Testis (tissue), 3 donors: ENCODE results near the gene KLF11. TPM values are rescaled to one million over a fixed set of nuclear protein-coding genes. Genes with fewer than 3 reads are reported as not detected.
"Not testable (repeated sequence)": the region's sequence is repeated elsewhere in the genome, so short reads cannot be mapped to it uniquely, and the experiment has no call there.

Source experiments
- DNase-seq: peaks from one replicate; pipeline ENCODE4 v3.0.0-alpha.2; 2019
- H3K27ac ChIP-seq, 2 donors: fragments of 200-600 bp; sonication (generic); one replicate each; pipeline ENCODE4 v1.5.1; 2019
- H3K27me3 ChIP-seq: fragments of 200-600 bp; sonication (generic); one replicate; pipeline ENCODE4 v1.5.1; 2019
- H3K36me3 ChIP-seq: fragments of 200-600 bp; sonication (generic); one replicate; pipeline ENCODE4 v1.5.1; 2017; ENCODE audit warnings: low read depth; ENCODE audit errors: missing control alignments
- H3K4me1 ChIP-seq: fragments of 200-600 bp; sonication (generic); one replicate; pipeline ENCODE4 v1.5.1; 2019
- H3K4me3 ChIP-seq, 2 donors: fragments of 200-600 bp; sonication (generic); one replicate each; pipeline ENCODE4 v1.5.1; 2017 to 2019
- H3K9me3 ChIP-seq: fragments of 200-600 bp; sonication (generic); one replicate; pipeline ENCODE4 v1.5.1; 2017
- POLR2A ChIP-seq: fragments of 450-650 bp; IDR thresholded peaks from one replicate; pipeline ENCODE4 v1.6.1; 2017; ENCODE audit warnings: antibody characterized with exemption, mild to moderate bottlenecking, moderate library complexity
- WGBS, 2 donors: methylation state at CpG; one replicate each; pipeline ENCODE4 v1.1.5; 2018; 5-methylcytosine and 5-hydroxymethylcytosine counted together
- intact Hi-C: fragments of 100-400 bp; cut with DNase I; formaldehyde crosslinking; loops from one replicate; pipeline ENCODE4 v1.15.1; 2023; ENCODE audit warnings: low total_unique reads
- polyA plus RNA-seq: library from polyadenylated mRNA; stranded (reverse); fragments of 350-450 nt; fragmentation: Illumina TruSeq; extraction: RNeasy Lipid Tissue Mini Kit (QIAGEN cat#74804); gene quantifications from one replicate; pipeline ENCODE4 v1.2.3, GENCODE V29; 2014; ENCODE audit warnings: low read depth, low replicate concordance; ENCODE audit not compliant: insufficient read depth
- total RNA-seq, 2 donors: library from RNA; depleted of rRNA; stranded (reverse); fragments of >200 nt; gene quantifications; one replicate each; pipeline ENCODE4 v1.2.3, GENCODE V29; 2016
- TF ChIP-seq, protein P1 (sequence below), 3 experiments: fragments of 450-650 bp in 2 of 3; fragments of 200-600 bp in 1 of 3; sonication (generic) in 1 of 3; IDR thresholded peaks; one replicate each; pipeline ENCODE4 v1.5.1; 2016 to 2019; ENCODE audit warnings: antibody characterized with exemption in 3 of 3, mild to moderate bottlenecking in 2 of 3, moderate library complexity in 1 of 3

KLF11 gene
- total and polyA plus RNA-seq, 3 donors from 2014 or later = 55.0 to 72.2 (median 55.3) TPM

DNA sequence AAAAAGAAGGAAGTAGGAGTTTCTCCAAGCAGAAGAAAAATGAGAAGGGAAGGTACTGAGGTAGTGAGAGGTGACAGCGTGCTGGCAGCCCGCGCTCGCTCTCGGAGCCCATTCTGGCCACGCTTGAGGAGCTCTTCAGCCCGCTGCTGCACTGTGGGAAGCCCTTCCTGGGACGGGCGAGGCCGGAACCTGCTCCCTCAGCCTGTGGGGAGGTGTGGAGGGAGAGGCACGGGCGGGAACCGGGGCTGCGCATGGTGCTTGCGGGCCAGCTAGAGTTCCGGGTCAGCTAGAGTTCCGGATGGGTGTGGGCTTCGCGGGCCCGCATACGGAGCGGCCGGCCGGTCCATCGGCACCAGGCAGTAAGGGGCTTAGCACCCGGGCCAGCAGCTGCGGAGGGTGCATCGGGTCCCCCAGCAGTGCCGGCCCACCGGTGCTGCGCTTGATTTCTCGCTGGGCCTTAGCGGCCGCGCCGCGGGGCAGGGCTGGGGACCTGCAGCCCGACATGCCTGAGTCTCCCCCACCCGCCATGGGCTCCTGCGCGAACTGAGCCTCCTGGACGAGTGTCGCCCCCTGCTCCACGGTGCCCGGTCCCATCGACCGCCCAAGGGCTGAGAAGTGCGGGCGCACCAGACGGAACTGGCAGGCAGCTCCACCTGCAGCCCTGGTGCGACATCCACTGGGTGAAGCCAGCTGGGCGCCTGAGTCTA lies 48.0 kb downstream of the KLF11 start:
- Histone ChIP-seq H3K27me3 (no peaks in the 10 kb centered on the region), H3K27ac (no peak overlapping the region), H3K9me3 (no peaks in the 10 kb centered on the region), H3K36me3 (no peaks in the 10 kb centered on the region), H3K4me3 (peak overlapping the region; percentile 24 to 45), H3K4me1 (no peaks in the 10 kb centered on the region)
- intact Hi-C loops = no loop called here
- TF ChIP-seq, protein P1, sequence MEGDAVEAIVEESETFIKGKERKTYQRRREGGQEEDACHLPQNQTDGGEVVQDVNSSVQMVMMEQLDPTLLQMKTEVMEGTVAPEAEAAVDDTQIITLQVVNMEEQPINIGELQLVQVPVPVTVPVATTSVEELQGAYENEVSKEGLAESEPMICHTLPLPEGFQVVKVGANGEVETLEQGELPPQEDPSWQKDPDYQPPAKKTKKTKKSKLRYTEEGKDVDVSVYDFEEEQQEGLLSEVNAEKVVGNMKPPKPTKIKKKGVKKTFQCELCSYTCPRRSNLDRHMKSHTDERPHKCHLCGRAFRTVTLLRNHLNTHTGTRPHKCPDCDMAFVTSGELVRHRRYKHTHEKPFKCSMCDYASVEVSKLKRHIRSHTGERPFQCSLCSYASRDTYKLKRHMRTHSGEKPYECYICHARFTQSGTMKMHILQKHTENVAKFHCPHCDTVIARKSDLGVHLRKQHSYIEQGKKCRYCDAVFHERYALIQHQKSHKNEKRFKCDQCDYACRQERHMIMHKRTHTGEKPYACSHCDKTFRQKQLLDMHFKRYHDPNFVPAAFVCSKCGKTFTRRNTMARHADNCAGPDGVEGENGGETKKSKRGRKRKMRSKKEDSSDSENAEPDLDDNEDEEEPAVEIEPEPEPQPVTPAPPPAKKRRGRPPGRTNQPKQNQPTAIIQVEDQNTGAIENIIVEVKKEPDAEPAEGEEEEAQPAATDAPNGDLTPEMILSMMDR (IDR thresholded peaks at IDR 0.05) = no peak
- TF ChIP-seq POLR2A = no peak
- WGBS, 2 donors = 18 to 36% methylated on average over 7 to 52 of the region's 52 CpGs
- DNase-seq = peak; percentile 57

- H3K4me3 ChIP-seq = peak overlapping the region in 1 of 2 donors; percentile 45
- peak; percentile 36 for DNase-seq
- H3K9me3 ChIP-seq, H3K27ac ChIP-seq, intact Hi-C loops, H3K36me3 ChIP-seq, H3K4me1 ChIP-seq, H3K27me3 ChIP-seq: not testable (repeated sequence)
- WGBS, 2 donors = 33 to 85% methylated on average over 2 of the region's 2 CpGs
These were observed 48.5 kb downstream of the KLF11 start for GRCh38 chr2:10091889-10092244.

- TF ChIP-seq, protein P1 (IDR thresholded peaks at IDR 0.05) = no peak
- TF ChIP-seq POLR2A = no peak
- Histone ChIP-seq H3K27ac (no peak overlapping the region), H3K4me1 (no peaks in the 10 kb centered on the region), H3K9me3 (no peaks in the 10 kb centered on the region), H3K4me3 (no peak overlapping the region), H3K36me3 (no peaks in the 10 kb centered on the region), H3K27me3 (no peaks in the 10 kb centered on the region)
- WGBS, 2 donors = 69 to 73% methylated on average over 13 of the region's 13 CpGs
- intact Hi-C loops = no loop called here
- peak; percentile 43 for DNase-seq
These were observed 51.0 kb downstream of the KLF11 start for GRCh38 chr2:10094271-10094814.

DNA sequence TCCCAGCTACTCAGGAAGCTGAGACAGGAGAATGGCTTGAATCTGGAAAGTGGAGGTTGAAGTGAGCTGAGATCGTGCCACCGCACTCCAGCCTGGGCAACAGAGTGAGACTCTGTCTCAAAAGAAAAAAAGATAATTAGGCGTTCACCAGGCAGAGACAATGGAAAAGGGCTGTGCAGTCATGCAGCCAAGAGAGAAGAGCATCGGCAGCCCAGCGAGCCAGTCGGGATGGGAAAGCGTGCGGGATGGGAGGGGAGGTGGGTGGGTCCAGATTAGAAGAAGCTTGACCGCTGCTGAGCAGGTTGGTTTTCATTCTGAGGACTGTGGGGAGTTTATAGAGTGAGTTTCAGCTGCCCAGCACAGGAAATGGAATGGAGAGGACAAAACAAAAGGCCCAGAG lies 51.8 kb downstream of the KLF11 start:
- no peaks in the 10 kb centered on the region for H3K27me3 ChIP-seq
- no peak overlapping the region for H3K27ac ChIP-seq
- TF ChIP-seq, protein P1 (IDR thresholded peaks at IDR 0.05) = no peak
- TF ChIP-seq POLR2A = no peak
- H3K4me3 ChIP-seq = no peak overlapping the region
- H3K36me3 ChIP-seq = no peaks in the 10 kb centered on the region
- H3K9me3 ChIP-seq = no peaks in the 10 kb centered on the region
- no peaks in the 10 kb centered on the region for H3K4me1 ChIP-seq
- no peak for DNase-seq
- 58 to 62% methylated on average over 9 of the region's 9 CpGs for WGBS, 2 donors
- intact Hi-C loops = no loop called here

DNA sequence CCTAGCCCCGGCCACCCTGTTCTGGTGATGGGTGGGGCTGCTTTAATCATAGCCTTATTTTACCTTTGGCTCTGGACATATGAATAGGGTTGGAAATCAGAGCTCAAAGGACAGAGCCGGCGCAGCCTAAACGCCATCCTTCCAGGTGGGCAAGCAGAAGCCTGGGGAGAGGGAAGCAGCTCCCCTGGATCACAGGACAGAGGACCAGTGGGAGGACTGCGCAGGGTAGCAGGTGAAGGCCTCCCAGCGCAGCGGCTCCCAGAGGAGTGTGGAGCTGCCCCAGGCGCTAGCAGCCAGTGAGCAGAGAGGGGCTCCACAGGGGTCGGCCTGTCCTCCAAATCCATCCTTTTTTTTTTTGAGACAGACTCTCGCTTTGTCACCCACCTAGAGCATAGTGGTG lies 53.3 kb downstream of the KLF11 start:
- Histone ChIP-seq H3K27me3 (no peaks in the 10 kb centered on the region), H3K4me3 (no peak overlapping the region), H3K27ac (no peak overlapping the region), H3K4me1 (no peaks in the 10 kb centered on the region), H3K9me3 (no peaks in the 10 kb centered on the region), H3K36me3 (no peaks in the 10 kb centered on the region)
- WGBS, 2 donors = 88 to 91% methylated on average over 8 to 10 of the region's 10 CpGs
- DNase-seq = no peak
- no peak for TF ChIP-seq POLR2A
- TF ChIP-seq, protein P1 (IDR thresholded peaks at IDR 0.05) = no peak
- intact Hi-C loops = no loop called here
